Measurements from ENCODE around the gene ALKAL2. TPM values are rescaled to one million over a fixed set of nuclear protein-coding genes. Genes with fewer than 3 reads are reported as not detected.
"Not testable (repeated sequence)": the region's sequence is repeated elsewhere in the genome, so short reads cannot be mapped to it uniquely, and the experiment has no call there.

ALKAL2 gene
- total and polyA plus RNA-seq, 9 of the 15 experiments (the other 6 are each of a cell fraction or from before 2014, with no cell fraction given), result not detected

- no peak for TF ChIP-seq NEUROD1 (IDR thresholded peaks at IDR 0.05; ENCODE audit: borderline replicate concordance, low read depth, low read length, partially characterized antibody)
- no peak for TF ChIP-seq CBX5 (IDR thresholded peaks at IDR 0.05; ENCODE audit: borderline replicate concordance, low read depth)
- TF ChIP-seq TARDBP (IDR thresholded peaks at IDR 0.05), result no peak
These were observed 28.5 kb upstream of the ALKAL2 start (continued) for GRCh38 chr2:316381-316780.

- CTCF ChIA-PET (ENCODE audit: low intra/inter-chr PET ratio); in situ Hi-C loops (cut with MboI); H4K20me1 ChIP-seq (replicated peaks; ENCODE audit: control insufficient read depth, insufficient read depth, low read length); POLR2A ChIA-PET; H3K9me1 ChIP-seq (ENCODE audit: control insufficient read depth, insufficient read depth, low read length); BruUV-seq (replicated peaks); H3K4me2 ChIP-seq (ENCODE audit: insufficient read depth, low read length); DNase-seq (ENCODE audit: extremely low read depth in 1 of 4, low spot score in 3 of 4); intact Hi-C loops (cut with micrococcal nuclease); H3K79me2 ChIP-seq (ENCODE audit: control insufficient read depth, insufficient read depth, low read length); H3K9me3 ChIP-seq (replicated peaks; ENCODE audit: control insufficient read depth, insufficient read depth, low read depth, low read length); H3K36me3 ChIP-seq (ENCODE audit: control insufficient read depth, insufficient read depth, low read length); ATAC-seq; FAIRE-seq; H3K9ac ChIP-seq (ENCODE audit: insufficient read depth in 1 of 2, low read depth in 2 of 2, low read length in 2 of 2); H3K4me3 ChIP-seq; H3K27ac ChIP-seq (ENCODE audit: extremely low read depth, low read depth, low read length); H2AFZ ChIP-seq (ENCODE audit: low read depth, low read length): not testable (repeated sequence)
- 2% methylated on average over 6 of the region's 6 CpGs for WGBS (ENCODE audit: insufficient coverage, low coverage, missing lambda C conversion rate)
- H3K4me1 ChIP-seq (replicated peaks in 1 of 2; ENCODE audit: control insufficient read depth in 2 of 2, insufficient read depth in 2 of 2, low read length in 2 of 2), result peaks cover 0 to 19% of the 10 kb centered on the region in 2 experiments; a peak in 1 of 5 replicates
- H3K27me3 ChIP-seq (ENCODE audit: control insufficient read depth in 2 of 2, insufficient read depth in 2 of 2, low read length in 2 of 2), result peaks cover 19 to 58% of the 10 kb centered on the region in 2 experiments; a peak in 3 of 5 replicates
- TF ChIP-seq NFIC (IDR thresholded peaks at IDR 0.05), result 0 out of 2 replicates have a peak, but pooled peaks have one; percentile 24
- TF ChIP-seq CHD2 (IDR thresholded peaks at IDR 0.05; ENCODE audit: low read depth, low read length), result peak; percentile 62; the same call in 1 of the 2 replicates
- TF ChIP-seq ZNF431 (CRISPR knock-in tag; IDR thresholded peaks at IDR 0.05), result peak; percentile 83
These were observed 28.0 kb upstream of the ALKAL2 start for GRCh38 chr2:315925-316324.
